Aorta (tissue), 5 donors: Measurements from ENCODE around the gene SLC6A4. TPM values are rescaled to one million over a fixed set of nuclear protein-coding genes. Genes with fewer than 3 reads are reported as not detected.

Source experiments
- ATAC-seq: fragments of 200-7000 bp; cut with Tn5 transposase; one replicate; pipeline ENCODE4 v1.9.1; 2022; ENCODE audit warnings: moderate library complexity; ENCODE audit not compliant: low FRiP score
- DNase-seq, 2 donors: peaks; one replicate each; pipeline ENCODE4 v3.0.0-alpha.2; 2020
- H3K27ac ChIP-seq, 2 donors: one replicate each; pipeline ENCODE4 v1.5.1; 2013; ENCODE audit warnings: low read length in 2 of 2, mild to moderate bottlenecking in 2 of 2, moderate library complexity in 2 of 2, control low read depth in 1 of 2, inconsistent platforms in 1 of 2, low read depth in 1 of 2
- H3K27me3 ChIP-seq, 2 donors: one replicate each; pipeline ENCODE4 v1.6.1; 2013; ENCODE audit warnings: control low read depth in 1 of 2, low read length in 1 of 2, mild to moderate bottlenecking in 1 of 2, moderate library complexity in 1 of 2; ENCODE audit not compliant: insufficient read depth in 2 of 2, control insufficient read depth in 1 of 2
- H3K36me3 ChIP-seq, 2 donors: one replicate each; pipeline ENCODE4 v1.6.1; 2013; ENCODE audit warnings: control low read depth in 1 of 2, low read length in 1 of 2, mild to moderate bottlenecking in 1 of 2; ENCODE audit not compliant: insufficient read depth in 2 of 2, control insufficient read depth in 1 of 2
- H3K4me1 ChIP-seq, 2 donors: one replicate each; pipeline ENCODE4 v1.6.1; 2013; ENCODE audit warnings: low read length in 2 of 2, control low read depth in 1 of 2, mild to moderate bottlenecking in 1 of 2, moderate library complexity in 1 of 2; ENCODE audit not compliant: insufficient read depth in 2 of 2, control insufficient read depth in 1 of 2
- H3K4me3 ChIP-seq, 2 donors: one replicate each; pipeline ENCODE4 v1.5.1; 2013; ENCODE audit warnings: low read length in 2 of 2, control low read depth in 1 of 2, mild to moderate bottlenecking in 1 of 2
- H3K9me3 ChIP-seq: one replicate; pipeline ENCODE4 v1.6.1; 2013; ENCODE audit warnings: mild to moderate bottlenecking, low read length; ENCODE audit not compliant: control insufficient read depth
- WGBS, 2 donors: extraction: QIAGEN DNeasy Blood & Tissue Kit; methylation state at CpG; one replicate each; pipeline ENCODE4 v1.1.7; 2013; 5-methylcytosine and 5-hydroxymethylcytosine counted together
- intact Hi-C, 2 donors: fragments of 100-400 bp; cut with DNase I; formaldehyde crosslinking; loops; one replicate each; pipeline versions ENCODE4 v1.14.2 to v1.15.0; 2022
- polyA plus RNA-seq, 2 donors: library from polyadenylated mRNA; stranded (reverse); fragments of 200-250 nt; gene quantifications; one replicate each; pipeline ENCODE4 v1.2.3, GENCODE V29; 2013
- total RNA-seq, 2 donors: library from RNA; stranded (reverse); fragmentation: NEBNext Ultra II Directional; extraction: Animal tissue kit (Norgen Biotek cat#: 25700); gene quantifications; one replicate each; pipeline ENCODE4 v1.2.1, GENCODE V29; 2021
- donor health status: healthy with polysubstance abuse.
- donor health status: Bipolar disorder and iron deficiency.
- donor health status: DM: no; HTN: no; CAD: no.
- donor health status: DM: no; HTN: no; CAD: no.
- donor health status: DM: yes; HTN: yes; CAD: no.

Gene SLC6A4
- total and polyA plus RNA-seq, 4 donors = 0.13 to 1.1 (median 0.36) TPM

DNA sequence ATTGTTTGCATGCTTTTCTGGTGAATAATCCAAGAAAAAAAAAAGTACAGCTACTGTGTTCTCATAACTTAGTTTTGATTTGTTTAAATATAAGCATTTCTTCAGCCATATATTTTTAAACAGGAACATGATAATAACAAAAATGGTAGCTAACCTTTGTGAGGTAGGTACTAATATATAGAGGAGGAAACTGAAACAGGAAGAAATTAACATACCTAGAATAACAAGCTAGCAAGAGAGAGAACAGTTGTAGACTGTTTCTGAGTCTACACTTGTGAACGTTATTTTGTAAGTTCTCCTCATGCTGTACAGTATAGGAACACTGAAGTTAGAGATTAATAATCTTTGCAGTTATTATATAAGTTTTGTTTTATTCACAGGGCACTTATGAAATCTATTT, 69.5 kb downstream of the SLC6A4 start:
- H3K36me3 ChIP-seq = no peaks in the 10 kb centered on the region
- H3K4me1 ChIP-seq = no peaks in the 10 kb centered on the region
- H3K27me3 ChIP-seq = no peaks in the 10 kb centered on the region
- ATAC-seq = no peak
- intact Hi-C loops = no loop called here
- no peaks in the 10 kb centered on the region for H3K9me3 ChIP-seq
- DNase-seq = no peak
- no peak overlapping the region for H3K4me3 ChIP-seq
- 44 to 54% methylated on average over 1 of the region's 1 CpG for WGBS, 2 donors
- no peak overlapping the region for H3K27ac ChIP-seq

DNA sequence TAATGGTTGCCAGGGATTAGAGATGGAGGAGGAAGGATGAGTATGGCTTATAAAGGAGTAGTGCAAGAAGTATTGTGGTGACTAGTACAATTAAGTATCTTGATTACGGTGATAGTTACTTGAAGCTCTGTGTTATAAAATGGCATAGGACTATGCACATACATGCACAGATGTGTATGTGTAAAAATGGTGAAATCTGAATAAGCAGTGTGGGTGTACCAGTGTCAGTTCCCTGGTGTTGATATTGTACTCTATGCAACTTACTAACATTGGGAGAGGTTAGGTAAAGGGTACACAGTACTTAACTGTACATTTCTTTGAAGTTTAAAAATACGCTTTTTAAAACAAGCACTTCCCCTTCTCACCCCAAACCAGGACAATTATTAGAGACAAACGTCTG, 70.3 kb downstream of the SLC6A4 start:
- intact Hi-C loops = no loop called here
- no peak overlapping the region for H3K4me3 ChIP-seq

DNA sequence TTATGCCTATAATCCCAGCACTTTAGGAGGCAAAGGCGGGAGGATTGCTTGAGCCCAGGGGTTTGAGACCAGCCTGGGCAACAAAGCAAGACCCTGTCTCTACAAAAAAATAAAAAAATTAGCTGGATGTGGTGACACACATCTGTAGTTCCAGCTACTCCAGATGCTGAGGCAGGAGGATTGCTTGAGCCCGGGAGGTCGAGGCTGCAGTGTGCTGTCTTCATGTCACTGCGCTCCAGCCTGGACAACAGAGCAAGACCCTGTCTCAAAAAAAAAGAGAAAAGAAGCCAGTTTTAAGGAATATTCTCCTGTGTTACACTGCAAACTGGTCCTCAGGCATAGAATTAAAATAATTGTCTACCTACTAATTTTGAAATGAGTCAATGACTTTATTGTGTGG, 71.0 kb downstream of the SLC6A4 start:
- no peaks in the 10 kb centered on the region for H3K9me3 ChIP-seq
- intact Hi-C loops = no loop called here
- ATAC-seq (no peak), DNase-seq (no peak)
- 95 to 97% methylated on average over 4 of the region's 4 CpGs for WGBS, 2 donors
- H3K27ac ChIP-seq = no peak overlapping the region
- no peak overlapping the region for H3K4me3 ChIP-seq
- H3K27me3 ChIP-seq = no peaks in the 10 kb centered on the region
- H3K36me3 ChIP-seq = no peaks in the 10 kb centered on the region
- no peaks in the 10 kb centered on the region for H3K4me1 ChIP-seq

More for the DNA sequence above, 70.3 kb downstream of the SLC6A4 start:
- Histone ChIP-seq H3K36me3 (no peaks in the 10 kb centered on the region), H3K27me3 (no peaks in the 10 kb centered on the region), H3K9me3 (no peaks in the 10 kb centered on the region), H3K4me1 (no peaks in the 10 kb centered on the region), H3K27ac (no peak overlapping the region)
- 85% methylated on average over 3 of the region's 3 CpGs for WGBS, 2 donors
- DNase-seq (no peak), ATAC-seq (no peak)

DNA sequence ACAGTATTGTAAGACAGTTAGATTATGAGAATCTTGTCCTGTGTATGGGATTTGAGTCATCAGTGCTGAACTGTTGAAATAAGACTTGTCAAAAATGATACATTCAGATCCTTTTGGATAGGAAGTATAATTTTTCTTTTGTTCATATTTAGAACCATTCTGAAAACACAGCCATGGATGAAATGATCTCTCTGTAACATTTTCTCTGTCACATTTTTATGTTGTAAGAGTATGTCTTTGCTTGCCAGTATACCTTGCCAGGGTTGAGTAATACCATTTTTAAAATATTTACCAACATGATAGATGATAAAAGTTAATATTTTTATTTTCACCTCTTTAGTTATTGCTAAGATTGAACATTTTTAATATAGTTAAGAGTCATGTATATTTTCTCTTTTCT, 73.9 kb downstream of the SLC6A4 start:
- no peak for ATAC-seq
- intact Hi-C loops = no loop called here
- Histone ChIP-seq H3K27ac (no peak overlapping the region), H3K9me3 (no peaks in the 10 kb centered on the region), H3K27me3 (no peaks in the 10 kb centered on the region), H3K4me3 (no peak overlapping the region), H3K36me3 (no peaks in the 10 kb centered on the region), H3K4me1 (no peaks in the 10 kb centered on the region)
- DNase-seq = no peak

DNA sequence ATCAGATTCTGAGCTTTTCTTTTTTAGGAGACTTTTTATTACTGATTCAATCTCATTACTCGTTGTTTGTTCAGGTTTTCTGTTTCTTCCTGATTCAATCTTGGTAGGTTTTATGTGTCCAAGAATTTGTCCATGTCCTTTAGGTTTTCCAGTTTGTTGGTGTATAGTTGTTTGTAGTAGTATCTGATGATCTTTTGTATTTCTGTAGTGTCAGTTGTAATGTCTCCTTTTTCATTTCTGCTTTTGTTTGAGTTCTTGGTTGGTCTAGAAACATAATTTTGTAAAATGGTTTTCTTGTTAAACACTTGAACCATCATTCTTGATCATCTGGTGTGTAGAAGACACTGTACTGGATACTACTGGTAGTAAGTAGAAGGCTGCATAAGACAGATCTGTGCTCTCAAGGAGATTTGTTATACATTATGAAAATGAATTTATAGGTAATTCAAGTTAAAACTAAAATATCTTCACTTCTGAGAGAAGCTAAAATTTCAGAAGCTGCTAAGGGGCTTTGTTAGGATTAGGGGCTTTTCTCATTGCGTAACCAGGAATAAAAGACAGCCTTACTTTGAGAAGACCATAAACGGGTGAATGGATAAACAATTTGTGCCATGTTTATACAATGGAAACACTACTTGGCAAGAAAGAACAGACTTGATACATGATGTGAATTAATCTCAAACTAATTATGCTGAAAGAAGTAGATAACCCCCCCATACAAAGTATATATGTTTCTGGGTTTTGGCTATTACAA, 74.9 kb downstream of the SLC6A4 start:
- Histone ChIP-seq H3K36me3 (no peaks in the 10 kb centered on the region), H3K9me3 (no peaks in the 10 kb centered on the region), H3K27ac (no peak overlapping the region), H3K4me3 (no peak overlapping the region), H3K27me3 (no peaks in the 10 kb centered on the region), H3K4me1 (no peaks in the 10 kb centered on the region)
- WGBS, 2 donors = 94 to 96% methylated on average over 3 of the region's 3 CpGs
- intact Hi-C loops = no loop called here
- ATAC-seq = no peak
- DNase-seq = no peak

DNA sequence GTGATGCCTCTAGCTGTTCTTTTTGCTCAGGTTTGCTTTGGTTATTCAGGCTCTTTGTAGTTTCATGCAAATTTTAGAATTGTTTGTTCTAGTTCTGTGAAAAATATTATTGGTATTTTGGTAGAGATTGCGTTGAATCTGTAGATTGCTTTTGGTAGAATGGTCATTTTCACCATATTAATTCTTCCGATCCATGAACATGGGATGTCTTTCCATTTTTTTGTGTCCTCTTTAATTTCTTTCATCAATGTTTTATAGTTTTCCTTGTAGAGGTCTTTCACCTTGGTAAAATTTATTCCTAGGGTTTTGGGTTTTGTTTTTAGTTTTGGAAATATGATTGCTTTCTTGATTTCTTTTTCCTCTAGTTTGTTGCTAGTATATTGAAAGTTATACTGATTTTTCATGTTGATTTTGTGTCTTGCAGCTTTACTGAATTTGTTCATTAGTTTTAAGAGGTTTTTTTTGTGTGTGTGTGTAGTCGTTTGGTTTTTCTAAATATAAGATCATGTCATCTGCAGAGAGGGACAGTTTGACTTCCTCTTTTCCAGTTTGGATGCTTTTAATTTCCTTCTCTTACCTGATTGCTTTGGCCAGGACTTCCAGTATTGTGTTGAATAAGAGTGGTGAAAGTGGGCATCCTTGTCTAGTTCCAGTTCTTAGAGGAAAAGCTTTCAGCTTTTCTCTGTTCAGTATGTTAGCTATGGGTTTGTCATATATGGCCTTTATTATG, 76.4 kb downstream of the SLC6A4 start:
- Histone ChIP-seq H3K4me1 (no peaks in the 10 kb centered on the region), H3K36me3 (no peaks in the 10 kb centered on the region), H3K9me3 (no peaks in the 10 kb centered on the region), H3K27ac (no peak overlapping the region), H3K4me3 (no peak overlapping the region), H3K27me3 (no peaks in the 10 kb centered on the region)
- WGBS, 2 donors = 97 to 99% methylated on average over 3 of the region's 3 CpGs
- no peak for DNase-seq
- intact Hi-C loops = no loop called here
- no peak for ATAC-seq

DNA sequence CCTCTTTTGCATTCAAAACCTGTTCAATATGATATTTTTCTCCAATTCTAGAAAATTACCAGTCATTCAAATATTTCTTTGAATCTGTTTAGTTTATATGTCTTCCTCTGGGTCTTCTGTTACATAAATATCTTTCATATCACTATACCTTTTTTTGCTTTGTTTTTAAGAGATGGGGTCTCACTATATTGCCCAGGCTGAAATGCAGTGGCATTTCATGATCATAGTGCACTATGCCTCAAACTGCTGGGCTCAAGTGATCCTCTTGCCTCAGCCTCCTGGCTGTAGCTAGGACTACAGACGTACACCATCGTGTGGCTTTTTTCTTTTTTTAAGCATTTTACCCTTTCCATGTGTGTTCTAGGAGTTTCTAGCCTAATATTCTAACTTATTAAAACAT, 80.1 kb downstream of the SLC6A4 start:
- Histone ChIP-seq H3K4me1 (no peaks in the 10 kb centered on the region), H3K36me3 (no peaks in the 10 kb centered on the region), H3K27me3 (no peaks in the 10 kb centered on the region), H3K9me3 (no peaks in the 10 kb centered on the region), H3K4me3 (no peak overlapping the region), H3K27ac (no peak overlapping the region)
- 94% methylated on average over 2 of the region's 2 CpGs for WGBS, 2 donors
- no peak for ATAC-seq
- intact Hi-C loops = no loop called here
- DNase-seq = no peak

DNA sequence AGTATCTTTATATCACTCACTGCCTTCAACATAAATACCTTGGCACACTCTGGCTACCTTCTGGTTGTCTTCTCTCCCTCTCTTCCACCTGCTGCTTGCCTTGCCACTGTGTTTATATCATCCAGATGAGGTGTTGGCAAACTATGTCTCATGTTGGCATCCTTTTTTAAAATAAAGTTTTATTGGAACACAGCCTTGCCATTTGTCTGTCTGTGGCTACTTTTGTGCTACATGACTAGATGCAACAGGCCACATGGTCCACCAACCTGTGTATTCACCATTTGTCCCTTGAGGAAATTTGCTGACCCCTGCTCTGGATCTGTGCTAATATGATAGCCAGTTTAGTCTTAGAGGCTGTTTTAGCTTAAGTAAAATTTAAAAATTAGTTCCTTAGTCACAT, 82.0 kb downstream of the SLC6A4 start:
- no peaks in the 10 kb centered on the region for H3K9me3 ChIP-seq
- intact Hi-C loops = no loop called here
- no peak overlapping the region for H3K4me3 ChIP-seq
- DNase-seq (no peak), ATAC-seq (no peak)
- no peaks in the 10 kb centered on the region for H3K27me3 ChIP-seq
- H3K36me3 ChIP-seq = no peaks in the 10 kb centered on the region
- H3K27ac ChIP-seq = no peak overlapping the region
- H3K4me1 ChIP-seq = no peaks in the 10 kb centered on the region

DNA sequence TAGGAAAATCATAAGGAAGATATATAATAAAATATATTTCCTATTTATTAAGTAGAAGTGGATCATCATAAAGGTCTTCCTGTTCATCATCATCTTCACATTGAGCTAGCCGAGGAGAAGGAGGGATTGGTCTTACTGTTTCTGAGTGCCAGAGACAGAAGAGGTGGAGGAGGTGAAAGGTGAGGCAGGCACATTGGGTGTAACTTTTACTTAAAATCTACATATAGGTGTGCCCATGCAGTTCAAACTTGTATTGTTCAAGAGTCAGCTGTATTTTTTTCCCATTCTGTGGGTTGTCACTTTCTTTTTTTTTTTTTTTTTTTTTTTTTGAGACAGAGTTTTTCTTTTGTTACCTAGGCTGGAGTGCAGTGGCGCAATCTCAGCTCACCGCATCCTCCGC, 84.0 kb downstream of the SLC6A4 start:
- Histone ChIP-seq H3K9me3 (no peaks in the 10 kb centered on the region), H3K27me3 (no peaks in the 10 kb centered on the region), H3K4me3 (no peak overlapping the region), H3K27ac (no peak overlapping the region), H3K4me1 (no peaks in the 10 kb centered on the region), H3K36me3 (no peaks in the 10 kb centered on the region)
- intact Hi-C loops = no loop called here
- no peak for ATAC-seq
- DNase-seq = no peak
- 94 to 98% methylated on average over 4 of the region's 4 CpGs for WGBS, 2 donors
